Activated CD8-positive, alpha-beta memory T cell treated with anti-CD3 and anti-CD28 coated beads, Interleukin-2, amount 10 ng/mL, durations not matched to agents 7 days and 5 days (primary cell): Measurements from ENCODE around the gene LBHD2. TPM values are rescaled to one million over a fixed set of nuclear protein-coding genes. Genes with fewer than 3 reads are reported as not detected.

Experiments used
- ATAC-seq: fragments of 150-1000 bp; cut with Tn5 transposase; one replicate; pipeline ENCODE4 v1.10.0; 2021; ENCODE audit warnings: moderate library complexity
- CTCF ChIA-PET: fragments of 350-600 bp; sonication (Branson Sonifier 250); formaldehyde crosslinking; loops from one replicate; lab custom pipeline; 2021; ENCODE audit warnings: antibody characterized with exemption; lab: Charles Lee
- DNase-seq: peaks from one replicate; pipeline ENCODE4 v3.0.0-alpha.2; 2020
- H3K27ac Mint-ChIP-seq: one replicate; pipeline ENCODE4 v1.8.0; 2021; ENCODE audit warnings: mild to moderate bottlenecking, mixed read lengths
- H3K27me3 Mint-ChIP-seq: one replicate; pipeline ENCODE4 v1.8.0; 2021; ENCODE audit warnings: mixed read lengths
- H3K36me3 Mint-ChIP-seq: one replicate; pipeline ENCODE4 v1.8.0; 2021; ENCODE audit warnings: mild to moderate bottlenecking, mixed read lengths
- H3K4me1 Mint-ChIP-seq: one replicate; pipeline ENCODE4 v1.8.0; 2021; ENCODE audit warnings: mixed read lengths
- H3K4me3 Mint-ChIP-seq: one replicate; pipeline ENCODE4 v1.8.0; 2021; ENCODE audit warnings: mild to moderate bottlenecking, moderate library complexity, mixed read lengths
- H3K9me3 Mint-ChIP-seq: one replicate; pipeline ENCODE4 v1.8.0; 2022; ENCODE audit warnings: low read depth, mixed read lengths
- total RNA-seq, 2 experiments: library from RNA; stranded (reverse); gene quantifications; one replicate each; pipeline ENCODE4 v1.2.3, GENCODE V29; 2021

Gene LBHD2
- total RNA-seq, 2 experiments from 2014 or later = not detected

- CTCF ChIA-PET = no interaction called here
- H3K4me3 Mint-ChIP-seq = peak overlapping the region; percentile 14
- DNase-seq (no peak), ATAC-seq (no peak)
- H3K9me3 Mint-ChIP-seq = no peaks in the 10 kb centered on the region
- peaks cover 62% of the 10 kb centered on the region for H3K27me3 Mint-ChIP-seq
- H3K36me3 Mint-ChIP-seq = no peaks in the 10 kb centered on the region
- H3K4me1 Mint-ChIP-seq = peaks cover 8% of the 10 kb centered on the region
- H3K27ac Mint-ChIP-seq = no peak overlapping the region
Measured at GRCh38 chr14:103058164-103059055, 25.6 kb upstream of the LBHD2 start.

GRCh38 chr14:103059556-103059955 is 24.5 kb upstream of the LBHD2 start:
- no peaks in the 10 kb centered on the region for H3K36me3 Mint-ChIP-seq
- peaks cover 63% of the 10 kb centered on the region for H3K27me3 Mint-ChIP-seq
- H3K27ac Mint-ChIP-seq = no peak overlapping the region
- no peaks in the 10 kb centered on the region for H3K9me3 Mint-ChIP-seq
- no peak for DNase-seq
- H3K4me1 Mint-ChIP-seq = peaks cover 8% of the 10 kb centered on the region
- H3K4me3 Mint-ChIP-seq = no peak overlapping the region
- CTCF ChIA-PET = no interaction called here
- no peak for ATAC-seq

- DNase-seq = no peak
- no peak overlapping the region for H3K27ac Mint-ChIP-seq
- H3K4me1 Mint-ChIP-seq = peaks cover 3% of the 10 kb centered on the region
- peaks cover 48% of the 10 kb centered on the region for H3K27me3 Mint-ChIP-seq
- ATAC-seq = no peak
- CTCF ChIA-PET = interaction anchor here (1.0 kb wide), 1 partner anchor 43 kb away, joined by 3 read pairs; no protein-coding TSS in a partner anchor
- no peaks in the 10 kb centered on the region for H3K9me3 Mint-ChIP-seq
- no peak overlapping the region for H3K4me3 Mint-ChIP-seq
- no peaks in the 10 kb centered on the region for H3K36me3 Mint-ChIP-seq
Measured at GRCh38 chr14:103061482-103061976, 22.5 kb upstream of the LBHD2 start.

- Mint-ChIP-seq H3K4me3 (no peak overlapping the region), H3K36me3 (no peaks in the 10 kb centered on the region)
- ATAC-seq = no peak
Measured at GRCh38 chr14:103064436-103064835, 19.6 kb upstream of the LBHD2 start.

GRCh38 chr14:103064978-103065377 is 19.0 kb upstream of the LBHD2 start:
- Mint-ChIP-seq H3K4me3 (no peak overlapping the region), H3K9me3 (no peaks in the 10 kb centered on the region), H3K27me3 (peaks cover 30% of the 10 kb centered on the region), H3K27ac (no peak overlapping the region), H3K4me1 (no peaks in the 10 kb centered on the region), H3K36me3 (no peaks in the 10 kb centered on the region)
- CTCF ChIA-PET = interaction anchor here (0.9 kb wide), 1 partner anchor 14 kb away, joined by 3 read pairs; no protein-coding TSS in a partner anchor
- ATAC-seq (no peak), DNase-seq (no peak)

More at GRCh38 chr14:103064436-103064835, 19.6 kb upstream of the LBHD2 start:
- H3K27me3 Mint-ChIP-seq = peaks cover 35% of the 10 kb centered on the region
- H3K9me3 Mint-ChIP-seq = no peaks in the 10 kb centered on the region
- H3K27ac Mint-ChIP-seq = no peak overlapping the region
- no peaks in the 10 kb centered on the region for H3K4me1 Mint-ChIP-seq
- DNase-seq = no peak
- CTCF ChIA-PET = interaction anchor here (0.9 kb wide), 1 partner anchor 41 kb away, joined by 3 read pairs; no protein-coding TSS in a partner anchor

GRCh38 chr14:103065861-103066260 is 18.1 kb upstream of the LBHD2 start:
- CTCF ChIA-PET = interaction anchor here (0.7 to 0.9 kb wide), 2 partner anchors 13 to 39 kb away, joined by 3 read pairs; no protein-coding TSS in a partner anchor
- Mint-ChIP-seq H3K4me3 (no peak overlapping the region), H3K27ac (no peak overlapping the region), H3K27me3 (peaks cover 27% of the 10 kb centered on the region), H3K9me3 (no peaks in the 10 kb centered on the region), H3K36me3 (no peaks in the 10 kb centered on the region), H3K4me1 (no peaks in the 10 kb centered on the region)
- no peak for DNase-seq
- no peak for ATAC-seq

- H3K4me3 Mint-ChIP-seq = no peak overlapping the region
- H3K27ac Mint-ChIP-seq = no peak overlapping the region
- no peaks in the 10 kb centered on the region for H3K9me3 Mint-ChIP-seq
- H3K36me3 Mint-ChIP-seq = no peaks in the 10 kb centered on the region
- no peaks in the 10 kb centered on the region for H3K4me1 Mint-ChIP-seq
- ATAC-seq (no peak), DNase-seq (no peak)
- peaks cover 26% of the 10 kb centered on the region for H3K27me3 Mint-ChIP-seq
- CTCF ChIA-PET = interaction anchor here (0.7 kb wide), 1 partner anchor 38 kb away, joined by 3 read pairs; no protein-coding TSS in a partner anchor
Measured at GRCh38 chr14:103066399-103066798, 17.6 kb upstream of the LBHD2 start.

- H3K9me3 Mint-ChIP-seq = no peaks in the 10 kb centered on the region
- no peak overlapping the region for H3K27ac Mint-ChIP-seq
- H3K36me3 Mint-ChIP-seq = no peaks in the 10 kb centered on the region
- H3K4me1 Mint-ChIP-seq = no peaks in the 10 kb centered on the region
- peaks cover 21% of the 10 kb centered on the region for H3K27me3 Mint-ChIP-seq
- no peak for DNase-seq
- ATAC-seq = no peak
- H3K4me3 Mint-ChIP-seq = no peak overlapping the region
- CTCF ChIA-PET = interaction anchor here (1.4 kb wide), 1 partner anchor 37 kb away, joined by 4 read pairs; no protein-coding TSS in a partner anchor
Measured at GRCh38 chr14:103067231-103067954, 16.6 kb upstream of the LBHD2 start.

- CTCF ChIA-PET = interaction anchor here (1.0 to 1.4 kb wide), 3 partner anchors 9 to 36 kb away, joined by 3 to 4 read pairs (median 3); no protein-coding TSS in a partner anchor
- H3K36me3 Mint-ChIP-seq = no peaks in the 10 kb centered on the region
- H3K9me3 Mint-ChIP-seq = no peaks in the 10 kb centered on the region
- H3K4me1 Mint-ChIP-seq = no peaks in the 10 kb centered on the region
- H3K4me3 Mint-ChIP-seq = no peak overlapping the region
- DNase-seq (no peak), ATAC-seq (no peak)
- peaks cover 15% of the 10 kb centered on the region for H3K27me3 Mint-ChIP-seq
- H3K27ac Mint-ChIP-seq = no peak overlapping the region
Measured at GRCh38 chr14:103068351-103069073, 15.5 kb upstream of the LBHD2 start.

GRCh38 chr14:103070263-103070885 is 13.6 kb upstream of the LBHD2 start:
- Mint-ChIP-seq H3K36me3 (no peaks in the 10 kb centered on the region), H3K27ac (no peak overlapping the region), H3K9me3 (no peaks in the 10 kb centered on the region), H3K27me3 (peaks cover 15% of the 10 kb centered on the region), H3K4me3 (no peak overlapping the region), H3K4me1 (no peaks in the 10 kb centered on the region)
- CTCF ChIA-PET = no interaction called here
- ATAC-seq (no peak), DNase-seq (no peak)

- Mint-ChIP-seq H3K36me3 (no peaks in the 10 kb centered on the region), H3K4me3 (no peak overlapping the region), H3K9me3 (no peaks in the 10 kb centered on the region), H3K27me3 (peaks cover 12% of the 10 kb centered on the region), H3K27ac (no peak overlapping the region), H3K4me1 (no peaks in the 10 kb centered on the region)
- DNase-seq (no peak), ATAC-seq (no peak)
- CTCF ChIA-PET = no interaction called here
Measured at GRCh38 chr14:103070971-103071542, 13.0 kb upstream of the LBHD2 start.

- no peak for DNase-seq
- Mint-ChIP-seq H3K36me3 (no peaks in the 10 kb centered on the region), H3K9me3 (no peaks in the 10 kb centered on the region), H3K27me3 (peaks cover 12% of the 10 kb centered on the region), H3K4me1 (no peaks in the 10 kb centered on the region), H3K27ac (no peak overlapping the region), H3K4me3 (no peak overlapping the region)
- no peak for ATAC-seq
- CTCF ChIA-PET = no interaction called here
Measured at GRCh38 chr14:103071544-103072251, 12.3 kb upstream of the LBHD2 start.
